PC-9 (cell line): ENCODE measurements around the gene FAM98C.

Experiments
- EZH2 ChIP-seq: fragments of 200-600 bp; sonication (generic); IDR thresholded peaks from 2 replicates; pipeline ENCODE4 v1.8.0; 2017; ENCODE audit warnings: antibody characterized with exemption, low read depth
- TF ChIP-seq, protein P1 (sequence below): fragments of 200-600 bp; sonication (generic); conservative IDR thresholded peaks from 2 replicates; pipeline ENCODE4 v1.6.1; 2017; ENCODE audit warnings: mixed run types, antibody characterized with exemption, mild to moderate bottlenecking, moderate library complexity

DNA sequence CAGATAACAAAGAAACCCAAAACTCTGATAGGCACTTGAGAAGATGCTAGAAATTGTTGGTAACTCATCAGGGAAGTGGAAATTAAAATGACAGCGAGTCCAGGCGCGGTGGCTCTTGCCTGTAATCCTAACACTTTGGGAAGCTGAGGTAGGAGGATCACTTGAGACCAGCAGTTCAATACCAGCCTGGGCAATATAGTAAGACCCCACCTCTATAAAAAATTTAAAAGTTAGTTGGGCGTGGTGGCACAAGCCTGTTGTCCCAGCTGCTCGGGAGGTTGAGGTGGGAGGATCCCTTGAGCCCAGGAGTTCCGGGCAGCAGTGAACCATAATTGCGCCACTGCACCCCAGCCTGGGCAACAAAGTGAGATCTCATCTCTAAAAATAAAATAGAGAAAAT lies 28.0 kb downstream of the FAM98C start:
- TF ChIP-seq, protein P1, sequence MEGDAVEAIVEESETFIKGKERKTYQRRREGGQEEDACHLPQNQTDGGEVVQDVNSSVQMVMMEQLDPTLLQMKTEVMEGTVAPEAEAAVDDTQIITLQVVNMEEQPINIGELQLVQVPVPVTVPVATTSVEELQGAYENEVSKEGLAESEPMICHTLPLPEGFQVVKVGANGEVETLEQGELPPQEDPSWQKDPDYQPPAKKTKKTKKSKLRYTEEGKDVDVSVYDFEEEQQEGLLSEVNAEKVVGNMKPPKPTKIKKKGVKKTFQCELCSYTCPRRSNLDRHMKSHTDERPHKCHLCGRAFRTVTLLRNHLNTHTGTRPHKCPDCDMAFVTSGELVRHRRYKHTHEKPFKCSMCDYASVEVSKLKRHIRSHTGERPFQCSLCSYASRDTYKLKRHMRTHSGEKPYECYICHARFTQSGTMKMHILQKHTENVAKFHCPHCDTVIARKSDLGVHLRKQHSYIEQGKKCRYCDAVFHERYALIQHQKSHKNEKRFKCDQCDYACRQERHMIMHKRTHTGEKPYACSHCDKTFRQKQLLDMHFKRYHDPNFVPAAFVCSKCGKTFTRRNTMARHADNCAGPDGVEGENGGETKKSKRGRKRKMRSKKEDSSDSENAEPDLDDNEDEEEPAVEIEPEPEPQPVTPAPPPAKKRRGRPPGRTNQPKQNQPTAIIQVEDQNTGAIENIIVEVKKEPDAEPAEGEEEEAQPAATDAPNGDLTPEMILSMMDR: no peak
- no peak for TF ChIP-seq EZH2
